Activated T-helper 17 cell treated with anti-CD3 and anti-CD28 coated beads, Interleukin-2, amount 50 U/mL, for 72 hours (primary cell): Measurements from ENCODE around the gene KLHL29. TPM values are rescaled to one million over a fixed set of nuclear protein-coding genes. Genes with fewer than 3 reads are reported as not detected.

ENCODE experiments used
- ATAC-seq: fragments of 150-1000 bp; cut with Tn5 transposase; replicated peaks from 2 replicates; pipeline ENCODE4 v1.10.0; 2021; ENCODE audit warnings: mild to moderate bottlenecking, moderate library complexity
- H3K27ac Mint-ChIP-seq: one replicate; pipeline ENCODE4 v1.8.0; 2022; ENCODE audit warnings: mixed read lengths
- H3K27me3 Mint-ChIP-seq: one replicate; pipeline ENCODE4 v1.8.0; 2022; ENCODE audit warnings: mixed read lengths
- H3K36me3 Mint-ChIP-seq: one replicate; pipeline ENCODE4 v1.8.0; 2022; ENCODE audit warnings: low read depth, mild to moderate bottlenecking, mixed read lengths
- H3K4me1 Mint-ChIP-seq: one replicate; pipeline ENCODE4 v1.8.0; 2022; ENCODE audit warnings: mixed read lengths
- H3K4me3 Mint-ChIP-seq: one replicate; pipeline ENCODE4 v1.8.0; 2022; ENCODE audit warnings: mild to moderate bottlenecking, mixed read lengths
- H3K9me3 Mint-ChIP-seq: one replicate; pipeline ENCODE4 v1.8.0; 2022; ENCODE audit warnings: mixed read lengths
- total RNA-seq, 2 donors: library from RNA; stranded (reverse); gene quantifications; one replicate each; pipeline ENCODE4 v1.2.3, GENCODE V29; 2022

Gene KLHL29
- total RNA-seq, 2 donors from 2014 or later = 0.26 to 0.56 TPM

DNA sequence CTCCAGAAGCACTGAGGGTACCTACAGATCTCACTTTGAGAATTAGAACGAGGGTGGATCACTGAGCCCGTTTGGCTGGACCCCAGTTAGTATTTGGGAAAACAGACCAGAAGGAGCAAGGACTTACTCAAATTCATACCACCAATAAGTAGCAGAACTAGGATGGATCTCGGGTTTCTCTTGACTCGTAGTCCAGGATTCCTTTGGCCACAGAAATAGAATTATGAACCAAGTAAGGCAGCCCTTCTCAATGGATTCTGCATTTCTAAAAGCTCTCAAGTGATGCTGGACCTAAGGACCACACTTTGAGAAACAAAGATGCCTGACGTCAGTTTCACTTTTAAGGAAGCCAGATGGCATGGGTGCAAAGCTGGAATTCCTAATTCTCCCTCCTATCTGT, 153.0 kb downstream of the KLHL29 start:
- no peak for ATAC-seq

DNA sequence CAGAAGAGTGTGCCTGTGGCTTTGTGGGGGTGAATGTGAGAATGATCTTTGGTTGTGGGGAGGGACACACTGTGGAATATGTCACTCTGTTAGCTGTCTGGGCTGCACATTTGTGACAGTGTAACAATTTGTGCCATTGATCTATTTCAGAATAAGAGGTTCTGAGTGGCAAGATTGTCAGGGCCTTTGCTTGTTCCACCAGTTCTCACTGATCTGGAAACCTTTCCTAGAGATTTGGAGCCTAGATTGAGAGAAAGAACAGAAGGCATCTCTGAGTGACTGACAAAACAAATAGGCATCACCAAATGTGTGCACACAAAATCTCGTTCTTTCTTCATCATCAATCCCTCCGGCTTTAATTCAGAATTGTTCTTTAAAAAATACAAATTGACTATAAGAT, 153.6 kb downstream of the KLHL29 start:
- ATAC-seq = no peak
- Mint-ChIP-seq H3K4me1 (no peaks in the 10 kb centered on the region), H3K27me3 (no peaks in the 10 kb centered on the region), H3K4me3 (no peak overlapping the region), H3K36me3 (no peaks in the 10 kb centered on the region), H3K27ac (no peak overlapping the region), H3K9me3 (no peaks in the 10 kb centered on the region)

More for the DNA sequence above, 153.0 kb downstream of the KLHL29 start:
- H3K4me1 Mint-ChIP-seq = peaks cover under 1% of the 10 kb centered on the region
- no peak overlapping the region for H3K4me3 Mint-ChIP-seq
- no peaks in the 10 kb centered on the region for H3K27me3 Mint-ChIP-seq
- H3K9me3 Mint-ChIP-seq = no peaks in the 10 kb centered on the region
- no peak overlapping the region for H3K27ac Mint-ChIP-seq
- H3K36me3 Mint-ChIP-seq = no peaks in the 10 kb centered on the region

DNA sequence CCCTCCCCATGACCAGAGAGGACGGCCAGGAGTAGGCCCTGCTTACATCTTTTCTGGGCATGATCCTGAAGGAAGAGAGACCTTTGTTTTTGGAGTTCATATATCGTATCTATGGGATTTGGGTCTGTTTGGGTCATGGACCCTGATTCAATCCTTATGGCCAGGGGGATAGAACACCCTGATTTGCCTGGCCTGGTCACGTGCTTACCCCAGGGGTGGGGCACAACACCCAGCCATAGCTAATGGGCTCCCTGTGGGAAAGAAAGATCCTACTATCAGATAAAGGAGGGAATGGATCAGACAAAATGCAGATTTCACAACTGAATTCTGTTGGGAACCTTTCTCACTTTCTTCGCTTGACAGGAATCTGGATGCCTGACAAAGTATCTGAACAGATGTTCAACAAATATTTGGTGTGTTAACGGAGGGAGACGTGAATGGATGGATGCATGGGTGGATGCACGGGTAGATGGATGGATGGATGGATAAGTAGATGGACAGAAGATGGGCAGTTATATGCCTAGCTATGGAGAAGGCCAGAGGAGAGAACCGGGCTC, 155.9 kb downstream of the KLHL29 start:
- Mint-ChIP-seq H3K9me3 (no peaks in the 10 kb centered on the region), H3K27me3 (no peaks in the 10 kb centered on the region), H3K27ac (no peak overlapping the region), H3K36me3 (no peaks in the 10 kb centered on the region), H3K4me1 (no peaks in the 10 kb centered on the region), H3K4me3 (no peak overlapping the region)
- ATAC-seq = no peak

DNA sequence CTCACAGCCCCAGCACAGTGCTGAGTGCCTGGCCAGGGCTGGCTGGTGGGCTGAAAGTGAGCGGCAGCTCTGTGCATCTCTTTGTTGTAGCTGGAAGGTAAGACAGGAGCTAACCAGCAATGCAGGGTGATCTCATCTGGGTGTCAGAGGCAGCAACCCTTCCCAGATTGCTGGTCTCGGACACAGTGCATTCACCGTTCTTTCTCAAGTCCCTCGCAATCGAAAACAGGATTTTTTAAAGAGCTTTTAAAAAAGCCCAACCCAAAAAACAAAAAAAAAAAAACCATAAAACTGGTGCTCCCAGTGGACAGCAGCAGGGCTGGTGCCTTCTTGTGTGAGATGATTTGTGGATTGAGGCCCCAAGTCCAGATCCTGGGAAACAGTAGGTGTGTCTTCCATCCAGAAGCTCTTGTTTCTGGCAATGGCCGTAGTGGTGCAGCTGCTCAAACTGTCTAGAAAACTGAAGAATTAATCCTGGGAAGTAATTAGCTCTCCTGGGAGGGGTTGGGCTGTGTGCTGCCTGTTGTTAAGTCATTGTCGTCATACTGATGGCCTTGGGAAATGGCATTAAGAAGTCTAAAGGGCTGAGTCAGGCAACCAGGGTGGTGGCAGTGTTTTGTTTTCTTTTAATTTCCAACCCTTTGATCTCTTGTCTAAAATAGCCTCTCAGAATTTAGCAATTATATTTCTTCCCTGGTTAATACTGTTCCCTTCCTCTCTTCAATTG, 156.7 kb downstream of the KLHL29 start:
- Mint-ChIP-seq H3K9me3 (no peaks in the 10 kb centered on the region), H3K27me3 (no peaks in the 10 kb centered on the region), H3K27ac (no peak overlapping the region), H3K36me3 (no peaks in the 10 kb centered on the region), H3K4me1 (no peaks in the 10 kb centered on the region), H3K4me3 (no peak overlapping the region)
- ATAC-seq = no peak

DNA sequence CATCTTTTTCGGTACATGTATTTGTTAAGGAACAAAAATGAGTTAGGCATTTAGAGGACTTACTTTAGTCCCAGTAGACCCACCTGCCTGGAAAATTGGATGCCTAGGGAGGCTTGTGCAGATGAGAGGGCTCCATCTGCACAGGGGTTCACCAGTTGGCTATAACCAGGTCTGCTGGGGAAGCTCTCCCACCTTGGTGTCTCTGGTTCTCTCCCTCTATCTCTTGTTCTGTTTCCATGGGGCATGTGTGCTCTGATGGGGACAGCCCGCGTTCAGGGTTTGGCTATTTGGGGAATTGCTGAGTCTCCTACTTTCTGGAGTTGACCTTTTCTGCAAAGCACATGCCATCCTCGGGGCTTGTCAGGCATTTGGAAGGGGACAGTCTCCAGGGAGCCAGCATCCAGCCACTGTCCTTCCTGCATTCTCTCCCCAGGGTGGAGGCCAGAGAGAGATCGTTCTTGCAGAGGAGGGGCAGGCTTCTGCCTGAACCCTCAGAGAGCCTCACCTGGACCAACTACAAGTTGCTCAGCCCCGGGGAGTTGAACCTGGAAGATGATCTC, 157.3 kb downstream of the KLHL29 start:
- no peak for ATAC-seq

DNA sequence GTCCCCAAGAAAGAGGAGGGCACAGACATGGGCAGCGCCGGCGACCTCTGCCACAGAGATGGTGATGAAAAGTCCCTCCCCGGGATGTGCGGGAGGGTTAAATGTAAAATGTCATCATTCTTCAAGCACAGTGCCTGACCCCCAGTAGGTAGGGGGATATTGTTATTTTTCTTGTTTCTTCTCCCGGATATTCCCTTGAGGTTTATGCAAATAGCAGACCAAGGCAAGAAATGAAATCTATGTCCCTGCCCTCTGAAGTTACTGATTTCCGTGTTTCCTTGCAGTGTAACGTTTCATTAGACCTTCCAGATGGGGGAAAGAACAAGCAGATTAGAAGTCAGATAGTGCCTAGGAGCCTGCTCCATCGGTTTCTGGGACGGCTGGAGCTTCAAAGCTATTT, 158.3 kb downstream of the KLHL29 start:
- no peaks in the 10 kb centered on the region for H3K4me1 Mint-ChIP-seq
- H3K4me3 Mint-ChIP-seq = no peak overlapping the region
- no peaks in the 10 kb centered on the region for H3K9me3 Mint-ChIP-seq
- no peak overlapping the region for H3K27ac Mint-ChIP-seq
- no peaks in the 10 kb centered on the region for H3K36me3 Mint-ChIP-seq
- H3K27me3 Mint-ChIP-seq = no peaks in the 10 kb centered on the region
- ATAC-seq = no peak

More for the DNA sequence above, 157.3 kb downstream of the KLHL29 start:
- Mint-ChIP-seq H3K27me3 (no peaks in the 10 kb centered on the region), H3K4me1 (no peaks in the 10 kb centered on the region), H3K27ac (no peak overlapping the region), H3K9me3 (no peaks in the 10 kb centered on the region), H3K4me3 (no peak overlapping the region), H3K36me3 (no peaks in the 10 kb centered on the region)

DNA sequence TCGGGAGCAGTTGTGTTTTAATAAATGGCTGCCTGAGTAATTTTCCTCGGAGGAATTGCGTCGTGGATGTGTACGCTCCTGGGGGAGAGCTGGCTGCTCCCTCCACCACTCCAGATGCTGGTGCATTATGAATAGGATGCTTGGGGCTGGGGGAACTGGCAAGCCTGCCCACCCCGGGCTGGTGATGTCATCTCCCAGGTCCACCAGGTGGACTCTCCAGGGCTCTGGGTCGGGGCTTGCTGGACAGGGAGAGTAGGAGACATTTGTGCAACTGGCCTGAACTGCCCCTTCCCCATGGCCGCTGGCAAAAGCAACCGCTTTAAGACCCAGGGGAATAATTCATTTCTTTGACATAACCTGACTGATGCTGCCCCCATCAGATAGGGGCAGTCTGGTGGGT, 158.7 kb downstream of the KLHL29 start:
- no peak for ATAC-seq

DNA sequence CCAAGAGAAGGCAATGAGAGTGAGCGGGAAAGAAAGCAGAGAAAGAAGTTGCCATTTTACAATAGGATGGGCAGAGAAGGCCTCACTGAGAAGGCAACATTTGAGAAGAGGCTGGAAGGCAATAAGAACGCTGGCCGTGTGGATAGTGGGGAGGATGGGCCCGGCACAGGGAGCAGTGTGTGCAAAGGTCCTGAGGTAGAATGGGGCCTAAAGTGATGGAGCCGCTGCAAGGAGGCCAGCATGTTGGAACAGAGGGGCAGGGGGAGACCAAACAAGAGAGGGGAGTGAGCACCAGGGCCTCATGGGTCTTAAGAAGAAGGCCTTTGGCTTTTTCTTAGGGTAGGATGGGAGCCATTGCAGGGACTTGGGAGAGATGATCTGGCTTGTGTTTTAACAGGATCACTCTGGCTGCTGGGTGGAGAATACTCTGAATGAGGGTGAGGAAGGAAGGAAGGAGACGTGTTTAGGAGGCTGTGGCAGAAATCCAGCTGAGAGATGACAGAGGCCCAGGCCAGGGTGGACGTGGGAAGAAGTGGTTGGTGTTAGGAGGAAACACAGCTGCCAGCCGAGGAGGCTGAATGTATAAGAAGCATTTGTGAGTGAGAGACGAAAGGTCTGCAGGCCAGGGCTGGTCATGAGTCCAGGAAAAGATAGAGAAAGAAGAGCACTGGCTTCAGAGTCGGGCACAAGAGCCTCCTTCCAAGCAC, 159.8 kb downstream of the KLHL29 start:
- no peak for ATAC-seq
- no peaks in the 10 kb centered on the region for H3K36me3 Mint-ChIP-seq
- no peaks in the 10 kb centered on the region for H3K27me3 Mint-ChIP-seq
- H3K4me3 Mint-ChIP-seq = no peak overlapping the region
- H3K9me3 Mint-ChIP-seq = no peaks in the 10 kb centered on the region
- no peaks in the 10 kb centered on the region for H3K4me1 Mint-ChIP-seq
- no peak overlapping the region for H3K27ac Mint-ChIP-seq

More for the DNA sequence above, 158.7 kb downstream of the KLHL29 start:
- Mint-ChIP-seq H3K4me3 (no peak overlapping the region), H3K36me3 (no peaks in the 10 kb centered on the region), H3K27me3 (no peaks in the 10 kb centered on the region), H3K4me1 (no peaks in the 10 kb centered on the region), H3K9me3 (no peaks in the 10 kb centered on the region), H3K27ac (no peak overlapping the region)

DNA sequence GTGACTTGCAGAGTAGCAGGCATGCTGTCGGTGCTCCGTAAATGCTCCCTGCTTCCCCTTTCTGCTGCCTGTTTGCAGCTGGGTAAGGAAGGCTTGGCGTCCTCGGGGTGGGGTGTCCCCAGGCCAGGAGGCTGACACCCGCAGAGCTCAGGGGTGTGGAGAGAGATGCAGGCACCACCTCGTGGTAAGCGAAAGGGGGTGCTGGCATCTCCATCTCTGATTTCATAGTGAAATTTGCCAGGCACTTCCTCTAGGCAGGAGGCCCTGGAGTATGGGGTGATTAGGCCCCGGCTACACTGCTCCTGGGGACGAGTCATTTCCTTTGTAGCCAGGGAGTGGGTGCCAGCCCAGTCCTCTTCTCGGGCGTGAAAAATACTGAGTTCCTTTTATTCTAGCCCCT, 160.4 kb downstream of the KLHL29 start:
- Mint-ChIP-seq H3K27me3 (no peaks in the 10 kb centered on the region), H3K9me3 (no peaks in the 10 kb centered on the region), H3K4me1 (no peaks in the 10 kb centered on the region), H3K27ac (no peak overlapping the region), H3K36me3 (no peaks in the 10 kb centered on the region), H3K4me3 (no peak overlapping the region)
- no peak for ATAC-seq

DNA sequence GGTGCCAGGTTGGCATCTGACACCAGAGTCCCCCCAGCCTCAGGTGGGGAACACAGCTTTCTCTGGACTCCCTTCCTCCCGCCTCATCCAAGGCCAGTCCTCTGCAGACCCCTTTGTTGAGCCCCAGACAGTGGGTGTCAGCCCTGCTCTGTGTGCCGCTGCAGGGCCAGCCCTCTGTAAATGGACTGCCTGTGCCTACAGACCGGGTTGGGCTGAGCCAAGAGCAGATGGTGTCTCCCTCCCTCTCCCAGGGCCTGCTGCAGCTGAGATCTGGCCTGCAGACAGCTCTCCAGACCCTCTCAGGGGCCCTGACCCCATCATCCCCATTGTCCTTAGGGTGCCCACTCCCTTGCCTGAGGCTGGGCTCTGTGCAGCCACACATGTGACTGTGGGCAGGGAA, 160.8 kb downstream of the KLHL29 start:
- Mint-ChIP-seq H3K4me1 (no peaks in the 10 kb centered on the region), H3K27me3 (no peaks in the 10 kb centered on the region), H3K27ac (no peak overlapping the region), H3K36me3 (no peaks in the 10 kb centered on the region), H3K9me3 (no peaks in the 10 kb centered on the region), H3K4me3 (no peak overlapping the region)
- ATAC-seq = no peak

DNA sequence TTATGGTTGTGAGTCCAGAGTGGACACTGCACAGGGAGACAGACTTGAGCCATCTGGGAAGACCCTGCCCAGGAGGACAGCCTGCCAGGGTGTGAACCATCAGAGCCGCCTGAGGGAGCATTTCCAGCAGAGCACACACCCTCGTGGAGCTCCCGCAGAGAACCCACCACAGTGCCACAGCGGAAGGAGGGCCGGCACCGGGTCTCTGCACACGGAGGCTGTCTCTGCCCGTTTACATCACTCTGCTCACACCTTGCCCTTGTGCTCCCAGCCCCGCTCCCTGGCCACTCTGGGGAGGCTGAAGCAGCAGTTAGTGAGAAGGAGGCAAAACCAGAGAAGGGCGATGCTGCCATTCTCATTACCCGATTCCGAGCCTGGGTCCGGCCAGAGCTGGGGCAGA, 161.9 kb downstream of the KLHL29 start:
- H3K4me1 Mint-ChIP-seq = no peaks in the 10 kb centered on the region
- no peak overlapping the region for H3K4me3 Mint-ChIP-seq

DNA sequence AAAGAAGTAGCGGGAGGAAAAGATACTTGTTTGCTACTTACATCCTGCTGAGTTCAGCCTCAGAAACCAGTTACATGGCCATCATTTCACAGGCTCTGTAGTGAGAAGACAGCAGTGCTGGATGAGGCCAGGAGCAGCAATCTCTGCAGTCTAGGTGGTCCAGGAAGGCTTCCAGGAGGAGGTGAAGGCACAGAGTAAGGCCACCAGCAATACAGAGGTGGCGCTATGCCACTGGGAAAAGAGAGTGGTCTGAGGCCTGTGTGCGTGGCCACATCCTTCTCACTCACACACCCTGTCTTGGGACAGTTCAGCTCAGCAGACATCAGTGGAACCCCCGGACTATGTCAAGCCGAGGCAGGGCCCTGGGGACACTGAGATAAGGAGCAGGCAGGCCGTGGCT, 162.7 kb downstream of the KLHL29 start:
- H3K9me3 Mint-ChIP-seq = no peaks in the 10 kb centered on the region
- no peak for ATAC-seq
- no peaks in the 10 kb centered on the region for H3K36me3 Mint-ChIP-seq
- H3K4me3 Mint-ChIP-seq = no peak overlapping the region
- no peaks in the 10 kb centered on the region for H3K27me3 Mint-ChIP-seq
- H3K4me1 Mint-ChIP-seq = no peaks in the 10 kb centered on the region
- H3K27ac Mint-ChIP-seq = no peak overlapping the region

More for the DNA sequence above, 161.9 kb downstream of the KLHL29 start:
- H3K36me3 Mint-ChIP-seq = no peaks in the 10 kb centered on the region
- no peaks in the 10 kb centered on the region for H3K27me3 Mint-ChIP-seq
- H3K9me3 Mint-ChIP-seq = no peaks in the 10 kb centered on the region
- H3K27ac Mint-ChIP-seq = no peak overlapping the region
- no peak for ATAC-seq

DNA sequence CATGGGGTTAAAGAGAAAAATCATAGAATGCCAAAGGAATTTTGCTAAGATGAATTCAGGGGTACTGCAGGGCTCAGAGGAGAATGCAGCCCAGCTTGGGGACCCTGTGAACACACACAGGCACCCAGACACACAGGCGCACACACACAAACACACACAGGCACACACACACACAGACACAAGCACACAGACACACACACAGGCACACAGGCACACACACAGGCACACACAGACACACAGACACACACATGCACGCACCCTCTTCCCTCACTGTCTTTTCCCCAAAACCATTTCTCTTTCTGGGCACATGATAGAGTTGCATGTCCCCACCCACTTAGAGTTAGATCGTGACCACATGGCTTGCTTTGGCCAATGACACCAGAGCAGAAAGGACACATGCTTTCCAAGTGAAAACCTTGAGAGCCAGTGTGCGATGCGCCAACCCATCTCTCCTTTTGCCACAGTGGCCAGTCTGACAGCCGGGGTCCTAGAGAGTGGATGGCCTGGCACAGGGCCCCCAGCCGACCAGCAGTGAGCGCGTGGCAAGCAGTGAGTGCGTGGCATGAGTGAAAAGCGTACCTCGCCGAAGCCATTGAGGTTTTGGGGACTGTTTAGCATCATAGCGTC, 163.3 kb downstream of the KLHL29 start:
- Mint-ChIP-seq H3K36me3 (no peaks in the 10 kb centered on the region), H3K27ac (no peak overlapping the region), H3K27me3 (no peaks in the 10 kb centered on the region), H3K9me3 (no peaks in the 10 kb centered on the region), H3K4me1 (no peaks in the 10 kb centered on the region), H3K4me3 (no peak overlapping the region)
- ATAC-seq = no peak

DNA sequence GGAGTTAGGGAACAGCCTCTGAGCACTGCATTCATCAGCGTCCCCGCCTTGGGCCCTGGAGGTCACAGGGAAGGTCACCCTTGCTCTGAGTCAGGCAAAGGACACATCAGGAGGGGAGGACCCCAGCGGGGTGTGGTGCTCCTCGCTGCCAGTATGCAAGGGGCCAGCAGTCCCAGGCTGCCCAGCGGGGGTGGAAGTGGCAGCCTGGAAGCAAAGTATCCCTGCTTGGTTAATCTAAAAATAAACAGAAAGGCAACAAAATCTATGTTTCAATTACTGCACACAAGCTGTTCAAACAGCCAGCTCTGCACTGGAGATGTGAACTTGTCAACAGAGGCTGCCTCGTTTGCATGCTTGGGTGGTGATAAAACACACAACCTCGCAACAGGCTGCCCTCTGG, 164.1 kb downstream of the KLHL29 start:
- H3K27ac Mint-ChIP-seq = no peak overlapping the region
- H3K4me1 Mint-ChIP-seq = no peaks in the 10 kb centered on the region
- H3K36me3 Mint-ChIP-seq = no peaks in the 10 kb centered on the region
- no peaks in the 10 kb centered on the region for H3K9me3 Mint-ChIP-seq
- ATAC-seq = no peak
- H3K4me3 Mint-ChIP-seq = no peak overlapping the region
- H3K27me3 Mint-ChIP-seq = no peaks in the 10 kb centered on the region
